Activated naive CD4-positive, alpha-beta T cell treated with Interleukin-2 at 50 U/mL for 16 hours (primary cell): ENCODE data around the gene PPIF.
A peak's percentile ranks its signal among the peaks of the same experiment; 100 is the strongest.

ENCODE experiments used
- DNase-seq: peaks from one replicate; pipeline ENCODE4 v3.0.0-alpha.2; 2020

PPIF gene

GRCh38 chr10:79390057-79390456 is 42.8 kb downstream of the PPIF start:
- no peak for DNase-seq

GRCh38 chr10:79390551-79391229 is 43.4 kb downstream of the PPIF start:
- no peak for DNase-seq

GRCh38 chr10:79391231-79392019 is 44.2 kb downstream of the PPIF start:
- DNase-seq, result no peak

DNA sequence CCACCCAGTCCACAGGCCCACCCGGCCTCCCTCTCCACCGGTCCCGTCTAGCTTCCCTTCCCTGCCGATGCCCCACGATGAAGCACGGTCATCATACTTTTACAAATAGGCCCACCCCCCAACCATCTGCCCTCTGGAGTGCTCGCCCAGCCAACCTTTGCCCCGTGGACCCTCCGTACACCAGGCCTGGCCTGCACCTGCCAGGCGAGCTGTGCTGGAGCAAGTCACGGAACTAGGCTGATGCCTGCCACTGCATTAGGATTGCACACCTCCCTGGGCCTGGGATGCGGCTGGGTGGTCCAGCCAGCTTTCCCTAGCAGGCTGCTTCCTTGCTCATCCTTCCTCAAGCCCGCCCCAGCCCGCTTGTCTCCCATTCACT is 44.7 kb downstream of the PPIF start:
- DNase-seq, result no peak

DNA sequence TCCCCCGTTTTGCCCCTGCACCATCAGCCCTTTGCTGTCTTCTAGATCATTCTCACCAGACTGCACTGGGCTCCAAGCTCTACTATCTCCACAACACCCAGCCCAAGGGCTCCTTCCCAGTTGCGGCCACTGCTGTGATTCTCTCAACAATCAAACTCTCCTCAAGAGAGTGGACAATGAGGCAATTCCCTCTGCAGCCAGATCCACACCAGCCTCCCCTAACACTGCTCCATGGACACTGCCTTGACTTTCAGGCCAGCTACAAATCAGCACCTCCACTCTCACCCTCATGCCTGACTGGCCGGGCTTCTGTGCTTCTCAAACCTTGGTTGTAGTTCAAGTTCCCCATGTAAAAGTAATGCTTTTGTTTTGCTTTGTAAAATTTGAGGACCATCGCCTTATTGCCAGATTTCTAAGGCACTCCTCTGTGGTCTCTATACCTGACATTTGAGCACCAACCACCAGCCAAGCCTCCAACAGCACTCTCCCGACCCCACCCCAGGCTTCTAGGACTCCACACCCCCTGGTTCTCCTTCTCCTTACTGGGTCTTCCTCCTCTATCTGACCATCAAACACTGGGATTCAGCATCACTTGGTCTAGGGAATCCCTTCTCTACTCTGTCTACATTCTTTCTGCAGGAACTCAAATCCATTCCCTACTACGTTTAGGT is 45.4 kb downstream of the PPIF start:
- DNase-seq, result no peak

DNA sequence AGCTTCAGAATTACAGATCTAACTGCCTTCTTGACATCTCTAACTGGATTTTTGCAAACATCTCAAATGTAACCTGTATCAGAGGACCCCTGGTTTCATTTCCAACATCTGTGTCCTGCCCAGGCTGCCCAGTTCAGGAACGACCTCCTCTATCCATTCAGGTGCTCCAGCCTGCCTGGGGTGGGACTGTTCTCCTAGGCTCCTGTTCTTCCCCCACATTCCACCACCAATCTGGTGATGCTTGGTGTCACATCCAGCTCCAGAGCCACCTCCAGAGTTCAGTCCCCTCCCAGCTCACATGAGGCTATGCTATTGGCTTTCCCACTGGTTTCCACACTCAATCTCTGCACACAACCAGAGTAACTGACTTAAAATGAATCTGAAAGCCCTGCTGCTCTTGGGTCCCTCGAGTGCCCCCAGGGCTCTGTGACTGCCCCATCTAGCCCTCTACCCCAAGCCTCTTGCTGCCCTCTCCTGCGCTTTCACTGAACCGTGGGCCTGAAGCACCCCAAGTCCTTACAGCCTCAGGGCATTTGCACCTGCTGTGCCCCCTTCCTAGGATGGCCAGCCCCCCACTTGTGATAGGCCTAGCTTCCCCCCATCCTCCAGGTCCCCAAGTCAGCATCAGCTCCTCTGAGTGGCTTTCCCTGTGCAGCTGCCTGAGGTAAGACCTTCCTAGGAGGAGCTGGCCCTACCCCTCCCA is 46.1 kb downstream of the PPIF start:
- DNase-seq, result no peak

GRCh38 chr10:79393924-79394610 is 46.8 kb downstream of the PPIF start:
- no peak for DNase-seq

DNA sequence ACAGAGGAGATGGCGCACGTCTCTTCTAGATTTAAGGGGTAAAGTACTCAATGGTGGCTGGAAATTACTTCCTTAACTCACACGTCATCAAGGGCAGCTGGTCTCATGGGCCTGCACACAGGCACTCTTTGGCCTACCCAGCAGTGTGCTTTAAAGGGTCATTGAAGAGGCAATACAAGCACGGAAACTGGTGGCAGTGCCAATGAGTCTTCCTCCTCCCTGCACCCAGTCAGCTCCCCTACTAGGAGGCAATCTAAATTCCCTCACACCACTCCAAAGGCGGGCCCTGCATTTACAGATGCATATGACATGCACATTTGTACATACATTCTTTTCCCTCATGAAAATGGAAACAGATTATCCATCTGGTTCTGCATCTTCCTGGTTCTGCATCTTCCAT is 47.4 kb downstream of the PPIF start:
- no peak for DNase-seq

DNA sequence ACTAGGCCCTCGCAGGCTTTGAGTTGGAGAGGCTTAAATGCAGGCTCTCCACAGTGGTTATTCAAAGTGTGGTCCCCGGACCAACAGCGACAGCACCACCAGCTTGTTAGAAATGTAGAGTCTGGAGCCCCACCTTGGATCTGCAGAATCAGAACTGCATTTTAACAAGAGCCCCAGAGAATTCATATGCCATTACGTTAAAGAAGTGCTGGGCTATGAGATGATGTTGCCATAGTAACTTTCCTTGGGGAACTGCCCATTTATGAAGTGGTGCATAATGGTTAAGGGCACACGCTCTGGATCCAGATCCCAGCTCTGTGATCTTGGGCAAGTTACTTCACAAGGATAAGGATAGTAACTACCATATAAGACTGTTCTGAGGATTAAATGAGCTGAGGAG is 49.3 kb downstream of the PPIF start:
- DNase-seq, result no peak

GRCh38 chr10:79397051-79397450 is 49.8 kb downstream of the PPIF start:
- DNase-seq, result no peak

DNA sequence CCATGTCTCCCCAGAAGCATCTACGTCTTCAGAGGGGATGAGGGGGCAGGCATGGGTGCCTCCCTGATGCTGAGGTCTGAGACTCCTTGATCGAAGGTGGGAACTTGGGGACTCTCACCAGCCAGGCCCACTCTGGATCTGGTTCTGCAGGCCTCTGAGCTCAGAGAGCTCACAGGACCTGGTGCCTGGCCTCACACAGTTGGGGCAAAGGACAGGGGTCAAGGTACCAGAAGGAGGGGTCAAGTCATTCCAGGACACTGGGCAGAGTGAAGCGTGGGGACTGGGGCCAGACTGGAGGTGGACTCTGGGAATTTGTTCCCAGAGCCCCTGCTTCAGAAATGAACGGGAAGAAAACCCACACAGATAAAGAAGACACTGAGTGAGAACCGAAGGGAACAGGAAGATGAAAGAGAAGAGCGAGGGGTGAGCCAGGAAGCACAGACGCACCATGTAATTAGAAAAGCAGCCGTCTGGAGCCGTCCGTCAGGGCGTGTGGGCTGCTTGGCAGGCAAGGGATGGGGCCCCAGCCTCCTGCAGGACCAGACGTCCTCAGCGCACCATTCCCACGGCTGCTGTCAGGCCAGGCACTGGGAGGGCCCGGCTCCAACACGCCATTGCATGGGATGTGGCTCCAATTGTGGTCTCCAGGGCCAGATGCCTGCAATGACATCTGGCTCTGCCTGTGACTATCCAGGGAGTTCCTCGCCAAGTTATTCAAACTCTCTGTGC is 50.5 kb downstream of the PPIF start:
- DNase-seq, result no peak

DNA sequence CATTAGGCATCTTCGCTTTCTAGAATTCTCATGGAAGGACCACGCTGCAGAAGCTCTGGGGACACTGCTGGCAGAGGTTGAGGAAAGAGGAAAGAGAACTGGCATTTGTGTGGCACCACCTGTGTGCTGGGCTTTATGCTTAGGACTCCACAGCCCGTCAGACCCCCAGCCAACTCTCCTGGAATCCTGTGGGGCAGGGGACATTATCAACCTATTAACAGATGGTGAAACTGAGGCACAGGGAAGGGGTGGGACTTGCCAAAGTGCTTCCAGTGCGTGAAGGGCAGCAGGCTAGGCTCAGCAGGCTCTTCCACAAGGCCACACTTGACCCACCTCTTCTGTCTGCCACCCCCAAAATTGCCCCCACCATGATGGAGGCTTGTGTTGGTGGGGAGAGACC is 51.4 kb downstream of the PPIF start:
- no peak for DNase-seq

DNA sequence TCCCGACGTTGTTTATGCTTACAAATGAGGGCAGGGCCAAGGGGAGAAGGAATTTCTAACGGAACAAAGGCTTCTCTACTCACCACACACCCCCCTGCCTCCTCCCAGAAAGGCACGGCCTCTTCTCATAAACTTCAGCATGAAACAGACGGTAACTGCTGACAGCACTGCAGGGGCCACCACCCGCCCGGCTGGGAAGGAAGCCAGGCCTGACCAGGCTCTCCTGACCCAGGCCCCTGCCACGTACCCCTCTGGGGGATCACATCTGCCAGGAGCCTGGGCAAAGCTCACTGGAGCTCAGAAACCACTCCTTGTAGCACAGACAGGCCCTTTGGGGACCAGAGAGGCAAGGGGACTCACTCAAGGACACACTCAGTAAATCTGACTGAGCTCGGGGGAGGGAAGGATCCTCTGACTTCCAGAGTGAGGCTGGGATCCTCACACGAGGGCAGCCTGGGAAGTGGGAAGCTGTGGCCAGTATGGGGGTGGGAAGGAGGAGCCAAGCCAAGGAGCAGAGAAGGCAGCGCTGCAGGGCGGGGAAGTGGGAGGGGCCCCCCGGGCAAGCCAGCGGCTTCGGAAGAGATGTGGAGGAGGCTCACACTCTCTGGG is 52.1 kb downstream of the PPIF start:
- DNase-seq, result no peak

DNA sequence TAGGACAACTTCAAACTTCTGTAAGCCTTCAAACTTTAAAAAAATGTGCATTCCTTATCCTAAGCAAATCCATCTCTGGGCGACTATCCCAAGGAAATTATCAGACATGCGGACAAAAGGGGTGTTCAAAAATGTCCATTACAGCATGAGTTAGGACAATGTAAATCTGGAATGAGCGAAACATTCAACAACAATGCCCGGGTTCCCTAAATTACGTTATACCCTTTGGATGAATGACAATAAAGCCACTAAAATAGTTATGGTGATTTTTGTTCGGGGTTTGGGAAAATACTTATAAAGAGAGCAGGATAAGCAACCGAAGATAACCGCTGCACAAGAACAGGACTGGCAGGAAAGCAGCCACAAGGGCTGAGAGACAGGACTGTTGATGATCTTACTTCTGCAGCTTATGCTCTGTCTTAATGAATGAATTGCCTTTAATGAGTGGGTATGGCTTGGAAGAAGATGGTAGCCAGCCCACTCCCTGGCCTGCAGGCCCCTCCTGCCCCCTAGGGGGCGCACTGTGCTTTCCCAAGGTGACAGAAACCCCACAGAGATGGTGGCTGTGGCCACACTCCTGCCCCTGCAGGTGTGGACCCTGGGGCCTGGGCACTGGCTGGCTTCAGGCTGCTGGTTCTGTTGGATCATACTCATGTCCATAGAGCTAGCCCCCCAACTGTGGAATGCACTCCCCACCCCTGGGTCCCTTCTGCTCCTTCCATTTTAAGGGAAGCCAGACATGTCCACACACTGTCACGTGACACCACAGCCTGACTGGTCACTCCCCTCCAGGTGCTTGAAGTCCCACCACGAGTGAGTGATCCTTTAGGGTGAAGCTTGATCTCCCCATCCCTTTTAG is 53.1 kb downstream of the PPIF start:
- DNase-seq, result peak; percentile 41

DNA sequence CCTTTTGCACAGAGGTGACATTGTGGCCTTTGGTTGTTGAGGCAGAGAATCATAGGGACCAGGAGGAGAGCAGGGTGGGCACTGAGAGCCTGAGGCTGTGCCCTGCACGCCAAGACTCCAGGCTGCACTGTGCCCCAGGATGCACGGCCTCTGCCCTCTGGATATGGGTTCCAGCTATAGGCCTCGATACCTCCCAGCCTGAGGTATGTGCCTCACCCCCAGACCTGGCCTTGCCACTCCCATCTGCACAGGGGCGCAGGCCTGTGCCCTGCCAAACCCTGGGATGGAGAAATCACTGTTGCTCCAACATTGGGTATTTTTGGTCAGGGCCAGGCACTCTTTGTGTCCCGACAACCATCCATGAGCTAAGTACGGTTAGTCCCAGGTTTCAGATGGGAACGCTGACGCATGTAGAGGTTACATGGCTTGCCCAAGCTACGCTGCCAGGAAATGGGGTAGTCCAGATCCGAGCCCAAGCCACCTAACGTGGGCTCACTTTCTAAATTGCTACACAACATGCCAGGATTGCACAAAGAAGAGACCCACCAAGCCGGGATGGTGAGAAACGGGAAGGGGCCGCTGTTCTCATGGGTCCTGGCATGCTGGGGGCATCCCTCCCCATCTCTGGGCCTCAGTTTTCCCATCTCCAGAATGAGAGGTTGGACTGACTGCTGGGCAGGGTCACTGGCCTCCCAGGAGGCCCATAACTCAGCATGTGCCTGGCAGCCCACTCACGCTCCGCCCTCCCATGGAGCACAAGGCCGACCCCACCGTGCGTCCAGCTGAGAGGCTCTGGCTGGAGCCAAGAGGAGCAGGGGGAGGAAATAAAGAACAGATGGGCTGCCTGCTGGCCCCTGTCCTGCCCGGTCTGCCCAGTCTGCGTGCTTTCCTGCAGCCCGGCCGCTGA is 54.0 kb downstream of the PPIF start:
- no peak for DNase-seq

DNA sequence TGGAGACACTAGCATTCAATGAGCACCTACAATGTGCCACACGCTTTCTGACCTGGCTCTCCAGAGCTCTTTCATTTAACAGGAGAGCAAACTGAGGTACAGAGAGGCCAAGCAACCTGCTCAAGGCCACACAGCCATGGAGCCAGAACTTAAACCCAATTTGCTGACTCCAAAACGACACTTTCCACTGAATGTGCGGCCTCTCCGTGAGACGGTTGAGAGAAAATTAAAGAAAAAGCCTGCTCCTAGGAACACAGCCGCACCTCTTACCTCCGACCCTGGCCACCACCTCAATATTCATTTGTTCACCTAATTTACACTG is 55.3 kb downstream of the PPIF start:
- DNase-seq, result no peak

DNA sequence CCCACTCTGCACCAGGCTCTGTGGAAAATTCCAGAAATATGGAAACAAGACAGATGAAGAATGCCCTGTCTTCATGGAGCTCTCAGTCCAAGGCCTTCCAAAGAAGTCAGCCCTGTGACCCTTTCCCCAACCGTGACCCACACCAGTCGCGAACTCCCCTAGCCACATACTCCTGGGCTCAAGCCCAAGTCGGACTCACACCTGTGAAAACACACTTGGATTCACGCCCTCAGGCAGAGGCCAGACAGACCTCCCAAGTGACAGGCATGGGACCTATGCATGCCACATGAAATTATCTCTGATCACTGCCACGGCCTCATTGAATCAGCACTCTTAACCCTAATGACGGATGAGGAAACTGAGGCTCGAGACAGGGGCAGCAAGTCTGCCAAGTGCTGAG is 55.7 kb downstream of the PPIF start:
- no peak for DNase-seq

GRCh38 chr10:79403441-79404230 is 56.4 kb downstream of the PPIF start:
- no peak for DNase-seq

DNA sequence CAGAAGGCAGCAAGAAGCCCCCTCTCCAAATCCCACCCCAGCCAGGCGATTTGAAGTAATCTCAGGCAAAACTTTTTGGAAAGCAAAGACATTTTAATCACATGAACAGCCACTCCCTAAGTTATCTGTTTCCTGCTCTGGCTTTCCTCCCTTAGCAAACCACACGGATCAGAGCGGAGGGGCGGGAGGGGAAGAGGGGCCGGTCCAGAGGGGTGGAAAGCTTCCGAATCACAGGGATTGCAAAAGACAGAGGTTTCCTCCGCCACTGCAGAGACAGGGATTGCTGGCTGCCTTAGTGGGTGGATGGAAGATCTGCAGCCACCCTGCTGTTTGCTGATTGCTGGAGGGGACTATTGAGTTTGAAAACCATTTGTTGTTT is 57.0 kb downstream of the PPIF start:
- no peak for DNase-seq
